Left lobe of liver (tissue), 2 donors: ENCODE measurements around the gene NUTM2B. TPM values are rescaled to one million over a fixed set of nuclear protein-coding genes. Genes with fewer than 3 reads are reported as not detected.
"Not testable (repeated sequence)": the region's sequence is repeated elsewhere in the genome, so short reads cannot be mapped to it uniquely, and the experiment has no call there.

Experiments used
- ATAC-seq: fragments of 200-7000 bp; cut with Tn5 transposase; one replicate; pipeline ENCODE4 v1.9.1; 2020; ENCODE audit warnings: mild to moderate bottlenecking, moderate library complexity
- DNase-seq: peaks from one replicate; pipeline ENCODE4 v3.0.0-alpha.2; 2020; ENCODE audit warnings: low spot score
- total RNA-seq: library from RNA; stranded (reverse); gene quantifications from one replicate; pipeline ENCODE4 v1.2.1, GENCODE V29; 2021
- donor health status: DM: no; HTN: no; CAD: no; lungs with moderate emphysema.
- donor health status: DM: no; HTN: yes; CAD: no.

NUTM2B gene
- total RNA-seq, result 0.40 TPM

DNA sequence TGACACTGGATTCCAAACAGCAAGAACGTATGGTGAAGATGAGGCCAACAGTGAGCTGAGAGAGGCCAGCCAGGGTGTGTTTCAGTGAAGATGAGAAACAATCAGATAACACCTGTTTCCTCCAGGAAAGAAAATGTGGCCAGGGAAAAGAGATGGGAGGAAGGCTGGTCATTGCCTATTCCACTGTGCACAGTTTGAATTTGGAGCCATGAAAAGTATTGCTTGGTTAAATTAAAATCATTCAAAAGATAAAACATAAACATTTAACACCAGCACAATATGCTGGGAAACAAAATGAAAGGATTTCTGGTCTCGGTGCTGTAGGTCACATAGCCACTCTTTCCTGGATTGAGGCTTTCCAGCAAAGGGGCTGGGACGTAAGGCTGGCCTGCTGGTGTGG, at the start of gene NUTM2B:
TSS of gene NUTM2B (plus strand) at position 301 of the 400 bp plus-strand sequence. CDS start 383 bp downstream, outside the sequence.
- not testable (repeated sequence) for DNase-seq, ATAC-seq

- ATAC-seq, result peak; percentile 72
- DNase-seq, result not testable (repeated sequence)
Observed at GRCh38 chr10:79663287-79663686, 39.7 kb upstream of the NUTM2B start.

GRCh38 chr10:79664686-79665085, 38.3 kb upstream of the NUTM2B start:
- DNase-seq, ATAC-seq: not testable (repeated sequence)

DNA sequence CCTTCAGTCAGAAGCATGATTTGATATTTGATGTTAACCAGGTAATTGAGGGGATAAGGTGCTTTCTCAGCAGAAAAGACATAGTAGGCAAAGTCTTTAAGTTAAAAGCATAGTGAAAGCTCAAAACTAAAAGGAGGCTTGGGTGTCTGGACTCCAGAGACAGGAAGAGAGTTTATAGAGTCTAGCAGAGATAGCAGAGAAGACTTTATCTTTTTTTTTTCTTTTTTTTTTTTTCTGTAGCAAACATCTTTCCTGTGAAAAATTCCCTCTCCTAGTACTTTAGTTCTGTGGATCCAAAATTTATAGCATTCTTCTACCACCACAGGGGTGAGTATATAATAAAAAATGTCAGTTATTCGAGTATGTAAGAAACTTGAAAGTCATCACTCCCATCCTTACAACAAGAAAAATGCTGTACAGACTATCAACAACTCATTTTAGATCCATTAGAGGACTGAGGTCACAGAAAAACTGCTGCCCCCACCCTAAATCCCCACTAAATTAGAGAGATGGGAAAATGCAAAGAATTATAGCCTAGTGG, 33.7 kb upstream of the NUTM2B start:
- not testable (repeated sequence) for ATAC-seq, DNase-seq

- ATAC-seq, result not testable (repeated sequence)
Observed at GRCh38 chr10:79674878-79675277, 28.1 kb upstream of the NUTM2B start.

DNA sequence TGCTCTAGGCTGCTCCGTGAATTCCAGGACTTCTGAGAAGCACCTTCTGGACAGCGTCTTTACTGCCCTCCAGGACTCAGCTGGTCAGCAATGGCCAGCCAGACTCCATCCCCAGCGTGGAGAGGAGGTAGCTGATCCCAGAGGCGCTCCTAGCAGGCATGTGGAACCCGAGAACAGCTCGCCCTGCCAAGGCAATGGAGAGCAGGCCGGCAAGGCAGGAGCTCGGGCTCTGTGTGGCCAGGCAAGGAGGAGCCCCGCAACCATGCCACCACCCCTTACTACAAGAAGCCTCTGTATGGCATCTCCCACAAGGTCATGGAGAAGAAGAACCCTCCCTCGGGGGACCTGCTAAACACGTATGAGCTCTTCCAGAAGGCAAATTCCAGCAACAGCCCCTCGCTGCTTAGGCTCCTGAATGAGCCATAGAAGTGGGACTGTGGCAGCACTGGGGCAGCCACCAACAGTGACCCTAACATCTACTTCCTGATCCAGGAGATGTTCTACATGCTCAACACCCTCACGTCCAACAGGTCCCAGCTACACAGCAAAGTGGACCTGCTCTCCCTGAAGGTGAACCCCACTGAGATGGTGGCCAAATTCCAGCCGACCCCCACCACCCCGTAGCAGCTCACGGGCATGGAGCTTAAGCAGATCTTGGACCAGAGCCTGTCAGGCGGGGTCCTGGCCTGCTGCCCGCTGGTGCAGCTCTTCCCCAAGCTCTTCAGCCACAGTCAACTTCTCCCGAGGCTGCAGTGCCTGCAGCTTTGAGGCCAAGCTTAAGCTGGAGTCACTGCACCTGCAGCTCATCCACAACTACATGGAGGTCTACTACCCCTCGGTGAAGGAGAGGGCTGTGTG, 19.8 kb upstream of the NUTM2B start:
- ATAC-seq, DNase-seq: not testable (repeated sequence)

More at GRCh38 chr10:79674878-79675277, 28.1 kb upstream of the NUTM2B start:
- DNase-seq, result not testable (repeated sequence)

- not testable (repeated sequence) for DNase-seq, ATAC-seq
Observed at GRCh38 chr10:79683884-79684720, 18.9 kb upstream of the NUTM2B start.

DNA sequence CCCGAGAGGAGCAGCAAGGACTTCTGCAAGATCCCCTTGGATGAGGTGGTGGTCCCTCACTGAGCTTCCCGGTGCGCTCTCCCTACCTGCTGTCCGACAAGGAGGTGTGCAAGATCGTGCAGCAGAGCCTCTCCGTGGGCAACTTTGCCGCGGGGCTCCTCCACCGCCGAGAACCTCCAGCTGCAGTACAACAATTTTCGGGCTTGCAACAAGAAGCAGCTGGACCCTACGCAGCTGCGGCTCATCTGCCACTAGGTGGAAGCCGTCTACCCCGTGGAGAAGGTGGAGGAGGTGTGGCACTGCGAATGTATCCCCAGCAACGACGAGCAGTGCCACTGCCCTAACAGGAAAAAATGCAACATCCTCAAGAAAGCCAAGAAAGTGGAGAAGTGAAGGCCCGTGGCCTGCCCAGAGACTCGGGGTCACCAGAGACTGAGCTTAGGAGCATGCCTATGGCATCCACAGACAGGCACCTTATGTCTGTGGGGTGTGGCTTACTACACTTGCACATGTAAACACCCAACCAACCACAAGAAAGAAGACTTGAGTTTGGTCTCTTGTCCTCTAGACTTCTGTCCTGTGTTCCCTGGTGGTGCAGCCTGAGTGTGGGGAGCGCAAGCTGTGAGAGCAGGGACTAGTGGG, 17.9 kb upstream of the NUTM2B start:
- peak; percentile 64 for DNase-seq
- ATAC-seq, result peak; percentile 99

GRCh38 chr10:79686595-79686994, 16.4 kb upstream of the NUTM2B start:
- not testable (repeated sequence) for DNase-seq, ATAC-seq

DNA sequence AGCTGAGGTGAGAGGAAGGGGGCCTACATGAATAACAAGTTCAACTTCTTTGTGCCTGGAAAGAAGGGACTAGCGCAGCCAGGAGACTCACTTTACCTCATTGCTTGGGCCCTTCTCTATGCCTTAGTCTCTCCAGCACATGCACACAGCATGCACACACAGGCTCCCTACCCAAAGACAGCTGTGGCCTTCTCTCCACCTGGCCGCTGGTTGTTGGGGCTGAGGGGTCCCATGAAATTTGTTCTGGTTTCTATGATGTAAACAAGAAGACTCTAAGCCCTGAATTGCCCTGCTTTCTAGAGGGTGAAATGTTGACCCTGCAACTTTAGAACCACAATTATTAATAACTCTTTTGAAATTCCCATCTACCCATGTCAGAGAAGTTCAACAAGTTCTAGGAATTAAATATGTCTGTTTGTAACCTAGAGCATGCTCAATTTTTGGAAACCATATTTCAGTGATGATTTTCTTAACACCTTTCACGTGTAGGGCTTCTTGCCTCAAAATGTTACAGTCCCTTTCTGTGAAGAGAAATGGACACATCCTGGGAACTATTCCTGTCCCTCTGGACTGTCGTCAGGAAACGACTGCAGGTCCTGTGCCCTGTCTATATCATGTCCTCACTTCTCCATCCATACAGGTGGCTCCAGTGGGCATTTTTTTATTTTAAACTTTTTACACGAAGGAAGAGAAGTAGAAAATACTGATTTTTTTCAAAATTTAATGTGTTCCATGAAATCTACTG, 15.4 kb upstream of the NUTM2B start:
- not testable (repeated sequence) for DNase-seq, ATAC-seq

DNA sequence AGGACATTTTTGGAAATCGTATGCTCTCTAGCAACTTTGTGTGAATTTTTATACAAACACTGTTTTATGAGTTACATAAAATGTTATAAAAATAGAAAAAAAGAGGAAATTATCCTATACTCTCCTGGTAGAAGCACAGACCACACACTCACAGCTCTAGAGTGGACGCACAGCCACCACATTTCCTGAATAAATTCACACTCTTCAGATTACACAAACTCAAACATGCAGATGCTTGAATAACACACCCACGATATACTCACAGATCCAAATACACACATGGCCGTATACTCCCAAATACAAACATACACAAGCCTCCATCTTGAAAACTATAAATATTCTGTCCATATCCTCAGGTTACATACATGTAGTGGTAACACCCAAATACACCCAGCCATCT, 14.2 kb upstream of the NUTM2B start:
- not testable (repeated sequence) for ATAC-seq, DNase-seq

GRCh38 chr10:79696596-79696995, 6.4 kb upstream of the NUTM2B start:
- DNase-seq, ATAC-seq: not testable (repeated sequence)

- ATAC-seq, DNase-seq: not testable (repeated sequence)
Observed at GRCh38 chr10:79697141-79697540, 5.9 kb upstream of the NUTM2B start.

GRCh38 chr10:79700381-79700944, 2.6 kb upstream of the NUTM2B start:
- not testable (repeated sequence) for ATAC-seq, DNase-seq

DNA sequence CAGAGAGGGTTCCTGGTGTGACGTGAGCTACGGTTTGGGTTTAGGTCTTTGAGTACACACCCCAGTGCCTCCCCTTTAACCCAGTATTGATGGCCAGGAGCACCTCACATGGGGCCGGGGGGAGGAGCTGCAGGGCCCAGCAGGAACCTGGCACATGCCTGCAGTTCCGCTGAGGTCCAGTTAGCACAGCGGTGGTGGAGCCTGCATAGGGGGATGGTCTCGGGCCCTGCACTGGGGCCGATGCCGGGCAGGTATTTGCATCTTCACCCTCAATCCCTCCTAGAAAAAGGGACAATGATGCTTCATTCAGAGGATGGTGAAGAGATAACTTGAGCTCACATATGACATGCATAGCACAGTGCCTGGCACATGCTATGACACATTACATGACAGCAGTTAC, 4.0 kb downstream of the NUTM2B start:
- not testable (repeated sequence) for DNase-seq

GRCh38 chr10:79714976-79715375, 11.9 kb downstream of the NUTM2B start:
- ATAC-seq, DNase-seq: not testable (repeated sequence)

More for the DNA sequence above, 4.0 kb downstream of the NUTM2B start:
- ATAC-seq, result not testable (repeated sequence)

DNA sequence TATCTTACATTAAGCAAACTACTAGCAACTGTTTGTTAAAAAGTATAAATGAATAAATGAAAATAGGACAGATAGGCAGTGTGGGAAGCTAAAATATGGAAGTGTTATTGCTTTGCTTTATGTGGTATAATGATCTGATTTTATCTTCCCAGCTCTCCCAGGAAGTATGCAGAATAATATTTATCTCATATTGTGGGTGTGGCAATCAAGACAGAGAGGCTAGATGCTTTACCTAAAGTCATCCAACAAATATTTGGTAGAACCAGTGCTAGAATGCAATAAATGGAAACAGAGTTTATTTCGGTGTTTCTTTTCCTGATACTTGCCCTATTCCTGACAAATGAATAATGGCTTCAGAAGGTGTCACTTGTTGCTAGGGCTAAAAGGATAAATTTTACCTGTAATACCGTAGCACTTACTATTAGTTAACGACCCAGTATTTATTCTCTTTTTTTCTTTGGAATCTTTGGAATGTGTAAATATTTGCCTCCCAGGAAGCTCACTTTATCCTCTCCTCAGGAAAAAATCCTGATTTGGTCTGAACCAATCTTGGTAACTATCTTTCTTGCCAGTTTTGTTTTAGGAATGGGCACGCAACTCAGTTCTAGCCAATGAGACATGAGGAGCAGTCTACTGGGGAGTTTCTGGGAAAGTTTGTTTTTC, 14.0 kb downstream of the NUTM2B start:
- not testable (repeated sequence) for DNase-seq, ATAC-seq

DNA sequence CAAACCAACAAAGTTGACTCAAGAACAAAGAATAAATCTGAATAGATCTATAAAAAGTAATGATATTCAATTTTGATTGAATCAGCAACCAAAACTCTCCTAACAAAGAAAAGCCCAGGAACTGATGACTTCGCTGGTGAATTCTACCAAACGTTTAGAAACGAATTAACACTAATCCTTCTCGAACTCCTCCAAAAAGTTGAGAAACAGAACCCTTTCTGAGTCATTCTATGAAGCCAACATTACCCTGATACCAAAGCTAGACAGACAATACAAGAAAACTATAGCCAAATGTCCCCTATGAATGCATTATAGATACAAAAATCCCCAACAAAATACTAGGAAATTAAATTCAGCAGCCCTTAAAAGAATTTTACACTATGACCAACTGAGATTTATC, 17.0 kb downstream of the NUTM2B start:
- not testable (repeated sequence) for DNase-seq, ATAC-seq

- DNase-seq, result not testable (repeated sequence)
Observed at GRCh38 chr10:79726620-79727019, 23.6 kb downstream of the NUTM2B start.

More at GRCh38 chr10:79726620-79727019, 23.6 kb downstream of the NUTM2B start:
- not testable (repeated sequence) for ATAC-seq
